ENCODE results near the gene FAM199X. TPM values are rescaled to one million over a fixed set of nuclear protein-coding genes. Genes with fewer than 3 reads are reported as not detected.

FAM199X gene
- total and polyA plus RNA-seq, 2 of the 8 experiments (the other 6 are each of a cell fraction or from before 2014, with no cell fraction given) = 3.1 to 14.9 TPM

- TF ChIP-seq, protein P1, sequence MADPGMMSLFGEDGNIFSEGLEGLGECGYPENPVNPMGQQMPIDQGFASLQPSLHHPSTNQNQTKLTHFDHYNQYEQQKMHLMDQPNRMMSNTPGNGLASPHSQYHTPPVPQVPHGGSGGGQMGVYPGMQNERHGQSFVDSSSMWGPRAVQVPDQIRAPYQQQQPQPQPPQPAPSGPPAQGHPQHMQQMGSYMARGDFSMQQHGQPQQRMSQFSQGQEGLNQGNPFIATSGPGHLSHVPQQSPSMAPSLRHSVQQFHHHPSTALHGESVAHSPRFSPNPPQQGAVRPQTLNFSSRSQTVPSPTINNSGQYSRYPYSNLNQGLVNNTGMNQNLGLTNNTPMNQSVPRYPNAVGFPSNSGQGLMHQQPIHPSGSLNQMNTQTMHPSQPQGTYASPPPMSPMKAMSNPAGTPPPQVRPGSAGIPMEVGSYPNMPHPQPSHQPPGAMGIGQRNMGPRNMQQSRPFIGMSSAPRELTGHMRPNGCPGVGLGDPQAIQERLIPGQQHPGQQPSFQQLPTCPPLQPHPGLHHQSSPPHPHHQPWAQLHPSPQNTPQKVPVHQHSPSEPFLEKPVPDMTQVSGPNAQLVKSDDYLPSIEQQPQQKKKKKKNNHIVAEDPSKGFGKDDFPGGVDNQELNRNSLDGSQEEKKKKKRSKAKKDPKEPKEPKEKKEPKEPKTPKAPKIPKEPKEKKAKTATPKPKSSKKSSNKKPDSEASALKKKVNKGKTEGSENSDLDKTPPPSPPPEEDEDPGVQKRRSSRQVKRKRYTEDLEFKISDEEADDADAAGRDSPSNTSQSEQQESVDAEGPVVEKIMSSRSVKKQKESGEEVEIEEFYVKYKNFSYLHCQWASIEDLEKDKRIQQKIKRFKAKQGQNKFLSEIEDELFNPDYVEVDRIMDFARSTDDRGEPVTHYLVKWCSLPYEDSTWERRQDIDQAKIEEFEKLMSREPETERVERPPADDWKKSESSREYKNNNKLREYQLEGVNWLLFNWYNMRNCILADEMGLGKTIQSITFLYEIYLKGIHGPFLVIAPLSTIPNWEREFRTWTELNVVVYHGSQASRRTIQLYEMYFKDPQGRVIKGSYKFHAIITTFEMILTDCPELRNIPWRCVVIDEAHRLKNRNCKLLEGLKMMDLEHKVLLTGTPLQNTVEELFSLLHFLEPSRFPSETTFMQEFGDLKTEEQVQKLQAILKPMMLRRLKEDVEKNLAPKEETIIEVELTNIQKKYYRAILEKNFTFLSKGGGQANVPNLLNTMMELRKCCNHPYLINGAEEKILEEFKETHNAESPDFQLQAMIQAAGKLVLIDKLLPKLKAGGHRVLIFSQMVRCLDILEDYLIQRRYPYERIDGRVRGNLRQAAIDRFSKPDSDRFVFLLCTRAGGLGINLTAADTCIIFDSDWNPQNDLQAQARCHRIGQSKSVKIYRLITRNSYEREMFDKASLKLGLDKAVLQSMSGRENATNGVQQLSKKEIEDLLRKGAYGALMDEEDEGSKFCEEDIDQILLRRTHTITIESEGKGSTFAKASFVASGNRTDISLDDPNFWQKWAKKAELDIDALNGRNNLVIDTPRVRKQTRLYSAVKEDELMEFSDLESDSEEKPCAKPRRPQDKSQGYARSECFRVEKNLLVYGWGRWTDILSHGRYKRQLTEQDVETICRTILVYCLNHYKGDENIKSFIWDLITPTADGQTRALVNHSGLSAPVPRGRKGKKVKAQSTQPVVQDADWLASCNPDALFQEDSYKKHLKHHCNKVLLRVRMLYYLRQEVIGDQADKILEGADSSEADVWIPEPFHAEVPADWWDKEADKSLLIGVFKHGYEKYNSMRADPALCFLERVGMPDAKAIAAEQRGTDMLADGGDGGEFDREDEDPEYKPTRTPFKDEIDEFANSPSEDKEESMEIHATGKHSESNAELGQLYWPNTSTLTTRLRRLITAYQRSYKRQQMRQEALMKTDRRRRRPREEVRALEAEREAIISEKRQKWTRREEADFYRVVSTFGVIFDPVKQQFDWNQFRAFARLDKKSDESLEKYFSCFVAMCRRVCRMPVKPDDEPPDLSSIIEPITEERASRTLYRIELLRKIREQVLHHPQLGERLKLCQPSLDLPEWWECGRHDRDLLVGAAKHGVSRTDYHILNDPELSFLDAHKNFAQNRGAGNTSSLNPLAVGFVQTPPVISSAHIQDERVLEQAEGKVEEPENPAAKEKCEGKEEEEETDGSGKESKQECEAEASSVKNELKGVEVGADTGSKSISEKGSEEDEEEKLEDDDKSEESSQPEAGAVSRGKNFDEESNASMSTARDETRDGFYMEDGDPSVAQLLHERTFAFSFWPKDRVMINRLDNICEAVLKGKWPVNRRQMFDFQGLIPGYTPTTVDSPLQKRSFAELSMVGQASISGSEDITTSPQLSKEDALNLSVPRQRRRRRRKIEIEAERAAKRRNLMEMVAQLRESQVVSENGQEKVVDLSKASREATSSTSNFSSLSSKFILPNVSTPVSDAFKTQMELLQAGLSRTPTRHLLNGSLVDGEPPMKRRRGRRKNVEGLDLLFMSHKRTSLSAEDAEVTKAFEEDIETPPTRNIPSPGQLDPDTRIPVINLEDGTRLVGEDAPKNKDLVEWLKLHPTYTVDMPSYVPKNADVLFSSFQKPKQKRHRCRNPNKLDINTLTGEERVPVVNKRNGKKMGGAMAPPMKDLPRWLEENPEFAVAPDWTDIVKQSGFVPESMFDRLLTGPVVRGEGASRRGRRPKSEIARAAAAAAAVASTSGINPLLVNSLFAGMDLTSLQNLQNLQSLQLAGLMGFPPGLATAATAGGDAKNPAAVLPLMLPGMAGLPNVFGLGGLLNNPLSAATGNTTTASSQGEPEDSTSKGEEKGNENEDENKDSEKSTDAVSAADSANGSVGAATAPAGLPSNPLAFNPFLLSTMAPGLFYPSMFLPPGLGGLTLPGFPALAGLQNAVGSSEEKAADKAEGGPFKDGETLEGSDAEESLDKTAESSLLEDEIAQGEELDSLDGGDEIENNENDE (IDR thresholded peaks at IDR 0.05; ENCODE audit: insufficient replicate concordance, low read length) = no peak
- no peak for TF ChIP-seq SIX5 (IDR thresholded peaks at IDR 0.05; ENCODE audit: low read depth, low read length)
- no peak for TF ChIP-seq TBP (IDR thresholded peaks at IDR 0.05; ENCODE audit: low read depth, low read length)
- TF ChIP-seq, protein P2, sequence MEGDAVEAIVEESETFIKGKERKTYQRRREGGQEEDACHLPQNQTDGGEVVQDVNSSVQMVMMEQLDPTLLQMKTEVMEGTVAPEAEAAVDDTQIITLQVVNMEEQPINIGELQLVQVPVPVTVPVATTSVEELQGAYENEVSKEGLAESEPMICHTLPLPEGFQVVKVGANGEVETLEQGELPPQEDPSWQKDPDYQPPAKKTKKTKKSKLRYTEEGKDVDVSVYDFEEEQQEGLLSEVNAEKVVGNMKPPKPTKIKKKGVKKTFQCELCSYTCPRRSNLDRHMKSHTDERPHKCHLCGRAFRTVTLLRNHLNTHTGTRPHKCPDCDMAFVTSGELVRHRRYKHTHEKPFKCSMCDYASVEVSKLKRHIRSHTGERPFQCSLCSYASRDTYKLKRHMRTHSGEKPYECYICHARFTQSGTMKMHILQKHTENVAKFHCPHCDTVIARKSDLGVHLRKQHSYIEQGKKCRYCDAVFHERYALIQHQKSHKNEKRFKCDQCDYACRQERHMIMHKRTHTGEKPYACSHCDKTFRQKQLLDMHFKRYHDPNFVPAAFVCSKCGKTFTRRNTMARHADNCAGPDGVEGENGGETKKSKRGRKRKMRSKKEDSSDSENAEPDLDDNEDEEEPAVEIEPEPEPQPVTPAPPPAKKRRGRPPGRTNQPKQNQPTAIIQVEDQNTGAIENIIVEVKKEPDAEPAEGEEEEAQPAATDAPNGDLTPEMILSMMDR (IDR thresholded peaks at IDR 0.05; ENCODE audit: control extremely low read depth in 1 of 3, insufficient read depth in 1 of 3, low read depth in 1 of 3, low read length in 3 of 3) = no peak
- TF ChIP-seq E2F6 (IDR thresholded peaks at IDR 0.05) = no peak
- no peak for TF ChIP-seq JUND (IDR thresholded peaks at IDR 0.05; ENCODE audit: low read length)
- TF ChIP-seq, protein P3, sequence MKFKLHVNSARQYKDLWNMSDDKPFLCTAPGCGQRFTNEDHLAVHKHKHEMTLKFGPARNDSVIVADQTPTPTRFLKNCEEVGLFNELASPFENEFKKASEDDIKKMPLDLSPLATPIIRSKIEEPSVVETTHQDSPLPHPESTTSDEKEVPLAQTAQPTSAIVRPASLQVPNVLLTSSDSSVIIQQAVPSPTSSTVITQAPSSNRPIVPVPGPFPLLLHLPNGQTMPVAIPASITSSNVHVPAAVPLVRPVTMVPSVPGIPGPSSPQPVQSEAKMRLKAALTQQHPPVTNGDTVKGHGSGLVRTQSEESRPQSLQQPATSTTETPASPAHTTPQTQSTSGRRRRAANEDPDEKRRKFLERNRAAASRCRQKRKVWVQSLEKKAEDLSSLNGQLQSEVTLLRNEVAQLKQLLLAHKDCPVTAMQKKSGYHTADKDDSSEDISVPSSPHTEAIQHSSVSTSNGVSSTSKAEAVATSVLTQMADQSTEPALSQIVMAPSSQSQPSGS (IDR thresholded peaks at IDR 0.05; ENCODE audit: low read length) = no peak
Measured at GRCh38 chrX:104118765-104119164, 47.5 kb upstream of the FAM199X start (continued).

Measured in H1 (cell line).